ENCODE measurements around the gene PRDM2. TPM values are rescaled to one million over a fixed set of nuclear protein-coding genes. Genes with fewer than 3 reads are reported as not detected.

PRDM2 gene
- total and polyA plus RNA-seq, 2 experiments from 2014 or later = 19.1 to 26.0 TPM

DNA sequence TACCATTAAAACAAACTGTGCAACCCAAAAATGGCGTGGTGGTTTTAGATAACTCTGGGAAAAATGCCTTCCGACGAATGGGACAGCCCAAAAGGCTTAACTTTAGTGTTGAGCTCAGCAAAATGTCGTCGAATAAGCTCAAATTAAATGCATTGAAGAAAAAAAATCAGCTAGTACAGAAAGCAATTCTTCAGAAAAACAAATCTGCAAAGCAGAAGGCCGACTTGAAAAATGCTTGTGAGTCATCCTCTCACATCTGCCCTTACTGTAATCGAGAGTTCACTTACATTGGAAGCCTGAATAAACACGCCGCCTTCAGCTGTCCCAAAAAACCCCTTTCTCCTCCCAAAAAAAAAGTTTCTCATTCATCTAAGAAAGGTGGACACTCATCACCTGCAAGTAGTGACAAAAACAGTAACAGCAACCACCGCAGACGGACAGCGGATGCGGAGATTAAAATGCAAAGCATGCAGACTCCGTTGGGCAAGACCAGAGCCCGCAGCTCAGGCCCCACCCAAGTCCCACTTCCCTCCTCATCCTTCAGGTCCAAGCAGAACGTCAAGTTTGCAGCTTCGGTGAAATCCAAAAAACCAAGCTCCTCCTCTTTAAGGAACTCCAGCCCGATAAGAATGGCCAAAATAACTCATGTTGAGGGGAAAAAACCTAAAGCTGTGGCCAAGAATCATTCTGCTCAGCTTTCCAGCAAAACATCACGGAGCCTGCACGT is 82.1 kb downstream of the PRDM2 start:
- Histone ChIP-seq H3K9me3 (ENCODE audit: low read depth) (no peaks in the 10 kb centered on the region), H3K4me1 (ENCODE audit: low read depth) (peaks cover 8% of the 10 kb centered on the region), H3K27ac (no peak overlapping the region), H3K4me3 (no peak overlapping the region), H3K36me3 (peaks cover 31% of the 10 kb centered on the region), H3K27me3 (no peaks in the 10 kb centered on the region)
- TF ChIP-seq CTCF (IDR thresholded peaks at IDR 0.05; ENCODE audit: low read depth, low read length) = no peak
- peak in 1 of 2 donors; percentile 71 for DNase-seq (ENCODE audit: low read depth in 1 of 2, low spot score in 1 of 2)

GRCh38 chr1:13782634-13783360 is 82.8 kb downstream of the PRDM2 start:
- no peaks in the 10 kb centered on the region for H3K27me3 ChIP-seq
- DNase-seq (ENCODE audit: low read depth in 1 of 2, low spot score in 1 of 2) = no peak
- peaks cover 28% of the 10 kb centered on the region for H3K36me3 ChIP-seq
- H3K4me1 ChIP-seq (ENCODE audit: low read depth) = peaks cover 8% of the 10 kb centered on the region
- H3K27ac ChIP-seq = no peak overlapping the region
- no peak for TF ChIP-seq CTCF (IDR thresholded peaks at IDR 0.05; ENCODE audit: low read depth, low read length)
- no peak overlapping the region for H3K4me3 ChIP-seq
- no peaks in the 10 kb centered on the region for H3K9me3 ChIP-seq (ENCODE audit: low read depth)

- Histone ChIP-seq H3K9me3 (ENCODE audit: low read depth) (no peaks in the 10 kb centered on the region), H3K36me3 (peaks cover 25% of the 10 kb centered on the region), H3K27ac (no peak overlapping the region), H3K4me1 (ENCODE audit: low read depth) (peaks cover 8% of the 10 kb centered on the region), H3K27me3 (no peaks in the 10 kb centered on the region), H3K4me3 (no peak overlapping the region)
- no peak for DNase-seq (ENCODE audit: low read depth in 1 of 2, low spot score in 1 of 2)
- no peak for TF ChIP-seq CTCF (IDR thresholded peaks at IDR 0.05; ENCODE audit: low read depth, low read length)
Observed at GRCh38 chr1:13783551-13783950, 83.6 kb downstream of the PRDM2 start.

DNA sequence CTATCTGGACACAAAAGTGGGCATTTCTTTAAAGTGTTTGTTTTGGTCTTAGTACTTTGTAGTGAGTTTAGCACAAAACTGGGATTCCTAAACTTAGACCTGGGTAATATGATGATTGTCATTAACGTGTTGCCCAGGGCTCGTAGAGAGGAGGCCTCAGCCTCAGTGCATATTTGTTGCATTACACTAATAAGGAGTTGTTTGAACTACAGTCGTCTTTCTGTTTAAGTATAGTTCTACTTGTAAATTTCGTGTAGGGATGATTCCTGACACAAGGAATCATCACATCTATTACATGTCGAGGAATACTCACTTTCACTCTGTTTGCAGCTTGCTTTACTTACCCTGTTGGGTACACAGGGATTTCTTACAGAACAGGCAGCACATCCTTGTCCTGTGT is 85.0 kb downstream of the PRDM2 start:
- H3K4me1 ChIP-seq (ENCODE audit: low read depth) = peaks cover 8% of the 10 kb centered on the region
- no peak overlapping the region for H3K4me3 ChIP-seq
- DNase-seq (ENCODE audit: low read depth in 1 of 2, low spot score in 1 of 2) = no peak
- H3K27me3 ChIP-seq = no peaks in the 10 kb centered on the region
- H3K36me3 ChIP-seq = peaks cover 16% of the 10 kb centered on the region
- no peak for TF ChIP-seq CTCF (IDR thresholded peaks at IDR 0.05; ENCODE audit: low read depth, low read length)
- H3K27ac ChIP-seq = no peak overlapping the region
- H3K9me3 ChIP-seq (ENCODE audit: low read depth) = no peaks in the 10 kb centered on the region

- Histone ChIP-seq H3K36me3 (peaks cover 5% of the 10 kb centered on the region), H3K27me3 (no peaks in the 10 kb centered on the region), H3K4me3 (no peak overlapping the region), H3K9me3 (ENCODE audit: low read depth) (no peaks in the 10 kb centered on the region), H3K27ac (no peak overlapping the region), H3K4me1 (ENCODE audit: low read depth) (peaks cover 8% of the 10 kb centered on the region)
- no peak for DNase-seq (ENCODE audit: low read depth in 1 of 2, low spot score in 1 of 2)
- no peak for TF ChIP-seq CTCF (IDR thresholded peaks at IDR 0.05; ENCODE audit: low read depth, low read length)
Observed at GRCh38 chr1:13786541-13786940, 86.6 kb downstream of the PRDM2 start.
